ENCODE data around the gene BCS1L.

BCS1L gene

DNA sequence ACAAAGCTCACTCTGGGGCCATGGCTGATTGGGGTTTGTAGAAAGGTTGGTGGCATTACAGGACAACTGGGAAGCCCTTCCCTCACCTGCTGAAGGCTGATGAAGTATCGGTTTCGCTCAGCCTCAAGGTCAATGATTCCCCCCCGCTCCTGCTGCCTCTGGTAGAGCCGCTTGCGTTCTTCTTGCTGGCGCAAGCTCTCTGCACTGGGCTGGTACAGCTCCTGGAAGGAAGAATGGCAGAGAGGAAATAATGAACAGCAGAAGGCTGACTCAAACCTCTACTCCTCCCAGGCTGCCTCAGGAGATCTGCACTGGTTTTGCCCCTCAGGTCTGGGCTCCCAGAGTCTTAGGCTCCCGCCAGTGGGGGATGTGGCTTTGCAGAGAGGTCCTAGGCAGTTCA is 5.2 kb downstream of the BCS1L start:
- Histone ChIP-seq H3K79me2 (ENCODE audit: low read length) (peaks cover 26% of the 10 kb centered on the region), H3K4me2 (ENCODE audit: low read depth, low read length) (no peak overlapping the region), H3F3A (ENCODE audit: insufficient read depth, low read length) (no peaks in the 10 kb centered on the region), H3K4me3 (ENCODE audit: low read length) (no peak overlapping the region), H2AFZ (ENCODE audit: low read length) (no peak overlapping the region), H3K27me3 (replicated peaks; ENCODE audit: insufficient read depth, low read length) (no peaks in the 10 kb centered on the region), H4K20me1 (ENCODE audit: insufficient read depth, low read length) (no peaks in the 10 kb centered on the region), H3K9me2 (replicated peaks; ENCODE audit: insufficient read depth, low read length) (no peaks in the 10 kb centered on the region), H3K4me1 (ENCODE audit: low read length) (peaks cover 8% of the 10 kb centered on the region; the same call in 1 of the 2 replicates), H3K36me3 (replicated peaks; ENCODE audit: insufficient read depth, low read length) (0 out of 2 replicates have a peak, but pooled peaks cover 3% of the 10 kb centered on the region), H3K27ac (ENCODE audit: low read length) (no peak overlapping the region), H3K9ac (ENCODE audit: low read length) (no peak overlapping the region), H3K9me3 (replicated peaks; ENCODE audit: insufficient read depth, low read length) (no peaks in the 10 kb centered on the region)
- no peak for TF ChIP-seq EZH2 (optimal IDR thresholded peaks at IDR 0.05; ENCODE audit: low read depth, low read length)
- no peak for TF ChIP-seq EZH2phosphoT487 (IDR thresholded peaks at IDR 0.05; ENCODE audit: low read length)
- TF ChIP-seq, protein P1, sequence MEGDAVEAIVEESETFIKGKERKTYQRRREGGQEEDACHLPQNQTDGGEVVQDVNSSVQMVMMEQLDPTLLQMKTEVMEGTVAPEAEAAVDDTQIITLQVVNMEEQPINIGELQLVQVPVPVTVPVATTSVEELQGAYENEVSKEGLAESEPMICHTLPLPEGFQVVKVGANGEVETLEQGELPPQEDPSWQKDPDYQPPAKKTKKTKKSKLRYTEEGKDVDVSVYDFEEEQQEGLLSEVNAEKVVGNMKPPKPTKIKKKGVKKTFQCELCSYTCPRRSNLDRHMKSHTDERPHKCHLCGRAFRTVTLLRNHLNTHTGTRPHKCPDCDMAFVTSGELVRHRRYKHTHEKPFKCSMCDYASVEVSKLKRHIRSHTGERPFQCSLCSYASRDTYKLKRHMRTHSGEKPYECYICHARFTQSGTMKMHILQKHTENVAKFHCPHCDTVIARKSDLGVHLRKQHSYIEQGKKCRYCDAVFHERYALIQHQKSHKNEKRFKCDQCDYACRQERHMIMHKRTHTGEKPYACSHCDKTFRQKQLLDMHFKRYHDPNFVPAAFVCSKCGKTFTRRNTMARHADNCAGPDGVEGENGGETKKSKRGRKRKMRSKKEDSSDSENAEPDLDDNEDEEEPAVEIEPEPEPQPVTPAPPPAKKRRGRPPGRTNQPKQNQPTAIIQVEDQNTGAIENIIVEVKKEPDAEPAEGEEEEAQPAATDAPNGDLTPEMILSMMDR (IDR thresholded peaks at IDR 0.05; ENCODE audit: low read length), result no peak
- no peak for DNase-seq

DNA sequence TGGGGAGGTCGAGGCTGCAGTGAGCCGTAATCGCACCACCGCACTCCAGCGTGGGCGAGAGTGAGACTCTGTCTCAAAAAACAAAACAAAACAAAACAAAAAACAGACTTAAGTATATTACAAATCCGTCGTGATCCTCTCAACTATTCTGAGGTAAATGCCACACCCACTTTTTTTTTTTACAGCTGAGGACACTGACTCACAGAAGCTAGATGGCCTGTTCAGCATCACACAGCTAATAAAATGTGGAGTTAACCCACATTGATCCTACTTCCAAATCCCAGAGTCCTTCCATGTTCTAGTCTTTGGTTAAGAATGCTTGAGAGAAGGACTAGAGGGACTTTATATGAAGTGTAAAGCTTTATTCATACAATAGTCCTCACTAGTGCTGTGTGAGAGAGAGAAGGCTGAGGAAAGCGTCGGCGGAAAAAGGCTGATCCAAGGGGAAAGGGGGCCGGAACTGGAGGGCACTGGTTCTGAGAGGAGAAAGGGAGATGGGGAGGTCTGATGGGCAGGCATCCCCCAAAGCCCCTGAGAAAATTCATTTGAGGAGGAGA is 11.7 kb downstream of the BCS1L start:
- H3K36me3 ChIP-seq (replicated peaks; ENCODE audit: insufficient read depth, low read length), result no peaks in the 10 kb centered on the region
- peaks cover 10% of the 10 kb centered on the region for H3K4me1 ChIP-seq (ENCODE audit: low read length)
- H3K4me3 ChIP-seq (ENCODE audit: low read length), result peak overlapping the region; percentile 72
- H3K79me2 ChIP-seq (ENCODE audit: low read length), result peaks cover 22% of the 10 kb centered on the region
- H3F3A ChIP-seq (ENCODE audit: insufficient read depth, low read length), result no peaks in the 10 kb centered on the region
- no peaks in the 10 kb centered on the region for H3K27me3 ChIP-seq (replicated peaks; ENCODE audit: insufficient read depth, low read length)
- no peaks in the 10 kb centered on the region for H3K9me2 ChIP-seq (replicated peaks; ENCODE audit: insufficient read depth, low read length)
- H3K27ac ChIP-seq (ENCODE audit: low read length), result peak overlapping the region; percentile 46; the same call in 1 of the 2 replicates
- peak overlapping the region; percentile 73 for H2AFZ ChIP-seq (ENCODE audit: low read length)
- H3K9me3 ChIP-seq (replicated peaks; ENCODE audit: insufficient read depth, low read length), result no peaks in the 10 kb centered on the region
- no peak for DNase-seq
- H4K20me1 ChIP-seq (ENCODE audit: insufficient read depth, low read length), result no peaks in the 10 kb centered on the region
- peak overlapping the region; percentile 72 for H3K9ac ChIP-seq (ENCODE audit: low read length)
- TF ChIP-seq EZH2phosphoT487 (IDR thresholded peaks at IDR 0.05; ENCODE audit: low read length) (no peak), EZH2 (optimal IDR thresholded peaks at IDR 0.05; ENCODE audit: low read depth, low read length) (no peak)
- TF ChIP-seq, protein P1 (IDR thresholded peaks at IDR 0.05; ENCODE audit: low read length), result no peak
- peak overlapping the region; percentile 75 for H3K4me2 ChIP-seq (ENCODE audit: low read depth, low read length)

DNA sequence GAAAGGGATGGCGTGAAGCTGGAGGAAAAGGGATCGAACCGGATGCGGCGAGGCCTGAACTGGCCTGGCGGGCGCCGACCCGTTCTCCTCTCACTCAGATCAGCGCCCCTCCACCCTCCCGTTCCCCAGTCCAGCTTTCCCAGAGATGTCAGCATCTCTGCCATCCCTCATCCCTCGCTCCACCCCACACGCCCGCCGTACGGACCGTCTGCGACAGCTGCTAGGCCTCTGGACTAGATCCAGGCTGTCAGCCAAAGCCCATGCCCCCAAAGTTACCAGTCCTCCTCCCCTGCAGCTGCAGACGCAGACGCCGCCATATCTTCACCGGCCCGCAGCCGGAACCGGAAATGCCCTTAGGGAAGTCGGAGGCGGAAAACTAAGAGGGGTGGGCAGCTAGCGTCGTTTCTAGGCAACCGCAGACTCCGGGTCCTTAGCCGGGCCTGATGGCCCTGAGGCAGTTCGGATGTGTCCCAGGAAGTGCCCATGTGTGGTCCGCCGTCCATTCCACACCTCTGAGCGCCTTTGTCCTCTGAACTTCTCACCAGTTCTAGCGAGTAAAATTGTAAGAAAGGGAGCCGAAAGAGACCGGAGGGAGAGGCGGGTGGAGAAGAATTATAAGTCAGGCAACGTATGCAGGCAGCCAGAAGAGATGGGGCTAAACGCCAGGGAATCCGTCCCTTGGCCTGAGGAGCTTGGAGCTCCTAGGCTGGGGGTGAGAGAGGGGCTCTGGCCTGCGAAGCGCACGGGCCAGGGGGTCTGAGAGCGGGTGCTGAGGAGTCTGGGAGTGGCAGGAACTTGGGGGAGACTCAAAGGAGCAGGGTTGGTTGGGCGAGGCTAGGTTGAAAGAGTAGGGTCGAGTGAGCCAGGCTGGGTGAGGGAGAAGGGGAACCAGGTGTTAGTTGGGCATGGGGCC is 12.4 kb downstream of the BCS1L start, which contains the start of the genes RNF25 and STK36:
Gene RNF25, minus strand, starts transcription at position 349 of the 913 bp plus-strand sequence. Its CDS starts 32 bp downstream, at position 317.
Gene STK36, plus strand, starts transcription at position 433 of the 913 bp plus-strand sequence. CDS start 744 bp downstream, outside the sequence.
- Histone ChIP-seq H3K36me3 (replicated peaks; ENCODE audit: insufficient read depth, low read length) (no peaks in the 10 kb centered on the region), H3K9me3 (replicated peaks; ENCODE audit: insufficient read depth, low read length) (no peaks in the 10 kb centered on the region), H3K27ac (ENCODE audit: low read length) (peak within 1 kb of the TSS; percentile 46; the same call in 1 of the 2 replicates), H3K9ac (ENCODE audit: low read length) (peak within 1 kb of the TSS; percentile 72), H3K27me3 (replicated peaks; ENCODE audit: insufficient read depth, low read length) (no peaks in the 10 kb centered on the region), H3K79me2 (ENCODE audit: low read length) (peaks cover 22% of the 10 kb centered on the region), H3K4me3 (ENCODE audit: low read length) (peak within 1 kb of the TSS; percentile 72), H4K20me1 (ENCODE audit: insufficient read depth, low read length) (no peaks in the 10 kb centered on the region), H3K9me2 (replicated peaks; ENCODE audit: insufficient read depth, low read length) (no peaks in the 10 kb centered on the region), H2AFZ (ENCODE audit: low read length) (peak within 1 kb of the TSS; percentile 73), H3K4me1 (ENCODE audit: low read length) (peaks cover 10% of the 10 kb centered on the region), H3K4me2 (ENCODE audit: low read depth, low read length) (peak within 1 kb of the TSS; percentile 75), H3F3A (ENCODE audit: insufficient read depth, low read length) (no peaks in the 10 kb centered on the region)
- TF ChIP-seq EZH2 (optimal IDR thresholded peaks at IDR 0.05; ENCODE audit: low read depth, low read length) (no peak), EZH2phosphoT487 (IDR thresholded peaks at IDR 0.05; ENCODE audit: low read length) (no peak)
- TF ChIP-seq, protein P1 (IDR thresholded peaks at IDR 0.05; ENCODE audit: low read length), result no peak
- peak; percentile 86 for DNase-seq
